Hepatocyte (in vitro differentiated cells): ENCODE results near the gene TMEM131.

Source experiments
- CTCF ChIP-seq: fragments of 200-600 bp; sonication (generic); IDR thresholded peaks from 2 replicates; pipeline ENCODE4 v1.5.1; 2016; ENCODE audit warnings: antibody characterized with exemption, mild to moderate bottlenecking; ENCODE audit not compliant: poor library complexity
- EZH2 ChIP-seq: fragments of 200-600 bp; sonication (generic); IDR thresholded peaks from 2 replicates; pipeline ENCODE4 v1.6.1; 2016; ENCODE audit warnings: antibody characterized with exemption, mild to moderate bottlenecking, borderline replicate concordance

GRCh38 chr2:97901862-97902261 is 93.9 kb downstream of the TMEM131 start:
- TF ChIP-seq CTCF (no peak), EZH2 (no peak)
